HepG2 (cell line): ENCODE results near the gene FBXO9. TPM values are rescaled to one million over a fixed set of nuclear protein-coding genes. Genes with fewer than 3 reads are reported as not detected.

Source experiments
- ATAC-seq: fragments of 200-7000 bp; cut with Tn5 transposase; 3 replicates; pipeline ENCODE4 v1.9.1; 2020; ENCODE audit warnings: mild to moderate bottlenecking, moderate library complexity
- BruUV-seq: library from RNA; stranded (reverse); fragments of 400-500 nt; replicated peaks from 2 replicates; lab custom pipeline; 2021; lab: Mats Ljungman, UMichigan
- CTCF ChIA-PET: fragments of 300-600 bp; formaldehyde crosslinking; extraction: SDS; loops from one replicate; lab custom pipeline; 2021; ENCODE audit warnings: low total read pairs, inconsistent platforms, low intra/inter-chr PET ratio; lab: Yijun Ruan, JAX
- POLR2A ChIA-PET: fragments of 350-600 bp; sonication (Branson Sonifier 250); formaldehyde crosslinking; loops from one replicate; lab custom pipeline; 2020; ENCODE audit warnings: antibody characterized with exemption, inconsistent platforms; lab: Yijun Ruan, JAX
- DNase-seq: peaks from one replicate; pipeline ENCODE4 v3.0.0-alpha.2; 2015; ENCODE audit warnings: low spot score
- FAIRE-seq: peaks from 3 replicates; lab custom pipeline; 2011; peaks lifted over from hg19 to GRCh38; lab: Jason Lieb, UNC
- H2AFZ ChIP-seq: one replicate; pipeline ENCODE4 v1.6.1; 2011; ENCODE audit warnings: low read length, inconsistent platforms
- H3K27ac ChIP-seq: fragments of 300-600 bp; 3 replicates; pipeline ENCODE4 v1.8.0; 2011; ENCODE audit warnings: mixed run types, mild to moderate bottlenecking, mixed read lengths, low read length, inconsistent platforms; ENCODE audit not compliant: insufficient read depth; ENCODE audit errors: extremely low read length
- H3K27me3 ChIP-seq, 2 experiments: fragments of 200-600 bp in 1 of 2; 2 replicates in 1 of 2; 3 replicates in 1 of 2; pipeline versions ENCODE4 v1.6.0 to v1.8.0; 2011; ENCODE audit warnings: low read length in 2 of 2, mild to moderate bottlenecking in 2 of 2, moderate library complexity in 2 of 2, inconsistent platforms in 1 of 2; ENCODE audit not compliant: insufficient read depth in 2 of 2, control insufficient read depth in 1 of 2
- H3K36me3 ChIP-seq, 2 experiments: fragments of 200-600 bp in 1 of 2; replicated peaks in 1 of 2; 2 replicates in 1 of 2; 3 replicates in 1 of 2; pipeline versions ENCODE4 v1.5.1 to v1.8.0; 2011; ENCODE audit warnings: low read length in 2 of 2, inconsistent platforms in 1 of 2; ENCODE audit not compliant: insufficient read depth in 2 of 2, control insufficient read depth in 1 of 2
- H3K4me1 ChIP-seq: 2 replicates; pipeline ENCODE4 v1.5.1; 2012; ENCODE audit warnings: low read length, inconsistent platforms; ENCODE audit not compliant: insufficient read depth
- H3K4me2 ChIP-seq: 2 replicates; pipeline ENCODE4 v1.6.0; 2011; ENCODE audit warnings: low read depth, low read length, inconsistent platforms
- H3K4me3 ChIP-seq, 3 experiments: fragments of 200-600 bp in 1 of 3; sonication (generic), shearing (Covaris generic) in 1 of 3; replicated peaks in 1 of 3; 2 replicates each; pipeline ENCODE4 v1.5.1; 2011 to 2016; ENCODE audit warnings: low read length in 3 of 3, inconsistent platforms in 2 of 3, low read depth in 2 of 3, mild to moderate bottlenecking in 2 of 3, control low read depth in 1 of 3, mixed read lengths in 1 of 3; ENCODE audit not compliant: insufficient read depth in 1 of 3
- H3K79me2 ChIP-seq: one replicate; pipeline ENCODE4 v1.6.1; 2011; ENCODE audit warnings: low read length, inconsistent platforms; ENCODE audit not compliant: insufficient read depth
- H3K9ac ChIP-seq: 2 replicates; pipeline ENCODE4 v1.6.0; 2011; ENCODE audit warnings: mild to moderate bottlenecking, low read depth, low read length, inconsistent platforms; ENCODE audit not compliant: insufficient read depth
- H3K9me3 ChIP-seq: 2 replicates; pipeline ENCODE4 v1.5.1; 2012; ENCODE audit warnings: mild to moderate bottlenecking, low read length
- H4K20me1 ChIP-seq: 2 replicates; pipeline ENCODE4 v1.6.0; 2011; ENCODE audit warnings: inconsistent platforms, mild to moderate bottlenecking, low read length, moderate library complexity; ENCODE audit not compliant: insufficient read depth
- SALL1 ChIP-seq: sonication (generic); formaldehyde crosslinking; IDR thresholded peaks from 2 replicates; pipeline ENCODE4 v1.8.0; 2022; ENCODE audit warnings: mild to moderate bottlenecking, missing genetic modification reagents
- SIN3A ChIP-seq: IDR thresholded peaks from 2 replicates; pipeline ENCODE4 v1.6.1; 2011; ENCODE audit warnings: low read depth, mild to moderate bottlenecking, control low read depth, low read length, borderline replicate concordance
- SSRP1 ChIP-seq: IDR thresholded peaks from 2 replicates; pipeline ENCODE4 v1.6.1; 2016; ENCODE audit warnings: control low read depth
- ZNF564 ChIP-seq: sonication (generic); formaldehyde crosslinking; IDR thresholded peaks from 2 replicates; pipeline ENCODE4 v1.8.1; 2023; ENCODE audit warnings: mild to moderate bottlenecking, missing genetic modification reagents
- WGBS: methylation state at CpG from one replicate; pipeline ENCODE4 v1.1.6; 2017; ENCODE audit warnings: low lambda C conversion rate; 5-methylcytosine and 5-hydroxymethylcytosine counted together
- in situ Hi-C: cut with HindIII; loops from 2 replicates; pipeline ENCODE4 v1.10.0; 2017; ENCODE audit warnings: low pct_unique_long_range_greater_than_20kb; ENCODE audit not compliant: extremely low pct_ligation_motif_present
- intact Hi-C: fragments of 100-400 bp; cut with micrococcal nuclease; formaldehyde crosslinking; loops from one replicate; pipeline ENCODE4 v1.10.0; 2022; ENCODE audit not compliant: unreplicated experiment
- polyA plus RNA-seq, 8 experiments: library from polyadenylated mRNA; depleted of rRNA in 3 of 8; stranded (reverse) in 7 of 8; unstranded in 1 of 8; fragments of >200 nt; fragmentation: Illumina TruSeq in 4 of 8; extraction: Trizol in 4 of 8; gene quantifications; 2 replicates each; pipeline versions ENCODE4 v1.2.1 to v1.2.3, GENCODE V29; 2011 to 2016; ENCODE audit warnings: low read depth in 4 of 8, missing spikeins in 1 of 8, mixed read lengths in 1 of 8; ENCODE audit not compliant: insufficient read depth in 1 of 8
- total RNA-seq, 5 experiments: library from RNA; depleted of rRNA; stranded (reverse); fragments of >200 nt; fragmentation: Illumina TruSeq; extraction: Trizol; gene quantifications; 2 replicates each; pipeline ENCODE4 v1.2.3, GENCODE V29; 2016; ENCODE audit warnings: low read depth in 1 of 5
- TF ChIP-seq, protein P1 (sequence below): sonication (generic); formaldehyde crosslinking; IDR thresholded peaks from 2 replicates; pipeline ENCODE4 v1.5.0; 2020; ENCODE audit warnings: mild to moderate bottlenecking, low read depth, missing genetic modification reagents, borderline replicate concordance
- TF ChIP-seq, protein P2 (sequence below): sonication (generic); formaldehyde crosslinking; conservative IDR thresholded peaks from 2 replicates; pipeline ENCODE4 v1.4.0; 2020; ENCODE audit warnings: mild to moderate bottlenecking, missing genetic modification reagents, moderate library complexity

FBXO9 gene
- total and polyA plus RNA-seq, 2 of the 13 experiments (the other 11 are each of a cell fraction or from before 2014, with no cell fraction given) = 64.3 to 98.4 TPM

DNA sequence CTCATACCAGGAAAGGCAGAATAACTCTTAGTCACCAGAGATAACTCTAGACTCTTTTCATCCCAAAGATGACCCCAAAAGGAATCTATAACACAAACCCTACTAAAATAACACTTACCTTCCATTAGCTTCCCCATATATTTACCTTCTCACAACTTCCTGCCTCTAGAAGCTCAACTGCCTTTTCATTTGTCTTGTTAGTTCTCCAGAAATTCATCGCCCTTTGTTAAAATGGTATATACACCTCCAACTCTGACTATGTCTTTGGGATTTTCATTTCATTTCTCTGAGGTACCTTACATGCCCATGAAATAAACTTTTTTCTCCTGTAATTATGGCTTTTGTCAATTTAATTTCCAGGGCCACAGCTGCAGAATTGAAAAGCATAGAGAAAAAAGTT is 49.9 kb downstream of the FBXO9 start:
- H4K20me1 ChIP-seq = no peaks in the 10 kb centered on the region
- peaks cover 77% of the 10 kb centered on the region for H3K4me1 ChIP-seq
- no peaks in the 10 kb centered on the region for H3K79me2 ChIP-seq
- intact Hi-C loops = loop anchor here (10.0 kb wide), 1 partner anchor 190 kb away; no protein-coding TSS in a partner anchor
- no peaks in the 10 kb centered on the region for H3K36me3 ChIP-seq
- POLR2A ChIA-PET = no interaction called here
- no peaks in the 10 kb centered on the region for H3K27me3 ChIP-seq
- no peak overlapping the region for H2AFZ ChIP-seq
- CTCF ChIA-PET = no interaction called here
- DNase-seq (no peak), FAIRE-seq (no peak), ATAC-seq (no peak)
- H3K27ac ChIP-seq = no peak overlapping the region
- 96% methylated on average over 1 of the region's 1 CpG for WGBS
- no peak overlapping the region for H3K4me2 ChIP-seq
- TF ChIP-seq SALL1 (no peak), SSRP1 (CRISPR knock-in tag) (no peak), SIN3A (no peak), ZNF564 (CRISPR knock-in tag) (no peak)
- TF ChIP-seq, protein P1, sequence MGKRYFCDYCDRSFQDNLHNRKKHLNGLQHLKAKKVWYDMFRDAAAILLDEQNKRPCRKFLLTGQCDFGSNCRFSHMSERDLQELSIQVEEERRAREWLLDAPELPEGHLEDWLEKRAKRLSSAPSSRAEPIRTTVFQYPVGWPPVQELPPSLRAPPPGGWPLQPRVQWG (CRISPR knock-in tag) = no peak
- TF ChIP-seq, protein P2, sequence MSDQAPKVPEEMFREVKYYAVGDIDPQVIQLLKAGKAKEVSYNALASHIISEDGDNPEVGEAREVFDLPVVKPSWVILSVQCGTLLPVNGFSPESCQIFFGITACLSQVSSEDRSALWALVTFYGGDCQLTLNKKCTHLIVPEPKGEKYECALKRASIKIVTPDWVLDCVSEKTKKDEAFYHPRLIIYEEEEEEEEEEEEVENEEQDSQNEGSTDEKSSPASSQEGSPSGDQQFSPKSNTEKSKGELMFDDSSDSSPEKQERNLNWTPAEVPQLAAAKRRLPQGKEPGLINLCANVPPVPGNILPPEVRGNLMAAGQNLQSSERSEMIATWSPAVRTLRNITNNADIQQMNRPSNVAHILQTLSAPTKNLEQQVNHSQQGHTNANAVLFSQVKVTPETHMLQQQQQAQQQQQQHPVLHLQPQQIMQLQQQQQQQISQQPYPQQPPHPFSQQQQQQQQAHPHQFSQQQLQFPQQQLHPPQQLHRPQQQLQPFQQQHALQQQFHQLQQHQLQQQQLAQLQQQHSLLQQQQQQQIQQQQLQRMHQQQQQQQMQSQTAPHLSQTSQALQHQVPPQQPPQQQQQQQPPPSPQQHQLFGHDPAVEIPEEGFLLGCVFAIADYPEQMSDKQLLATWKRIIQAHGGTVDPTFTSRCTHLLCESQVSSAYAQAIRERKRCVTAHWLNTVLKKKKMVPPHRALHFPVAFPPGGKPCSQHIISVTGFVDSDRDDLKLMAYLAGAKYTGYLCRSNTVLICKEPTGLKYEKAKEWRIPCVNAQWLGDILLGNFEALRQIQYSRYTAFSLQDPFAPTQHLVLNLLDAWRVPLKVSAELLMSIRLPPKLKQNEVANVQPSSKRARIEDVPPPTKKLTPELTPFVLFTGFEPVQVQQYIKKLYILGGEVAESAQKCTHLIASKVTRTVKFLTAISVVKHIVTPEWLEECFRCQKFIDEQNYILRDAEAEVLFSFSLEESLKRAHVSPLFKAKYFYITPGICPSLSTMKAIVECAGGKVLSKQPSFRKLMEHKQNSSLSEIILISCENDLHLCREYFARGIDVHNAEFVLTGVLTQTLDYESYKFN (CRISPR knock-in tag) = no peak
- no TSS peak for BruUV-seq
- peaks cover 9% of the 10 kb centered on the region; the same call in 1 of the 2 replicates for H3K9me3 ChIP-seq
- no peak overlapping the region for H3K9ac ChIP-seq
- in situ Hi-C loops = no loop called here
- no peak overlapping the region for H3K4me3 ChIP-seq
